GM18505 (cell line): ENCODE measurements around the gene OLFM4.

Experiments used
- ATAC-seq: cut with Tn5 transposase; IDR thresholded peaks from one replicate; pipeline ENCODE4 v1.9.1; 2021; ENCODE audit not compliant: unreplicated experiment
- POLR2A ChIP-seq: IDR thresholded peaks from 4 replicates; pipeline ENCODE4 v1.6.1; 2011; ENCODE audit warnings: borderline replicate concordance; ENCODE audit not compliant: insufficient read depth, insufficient read length; ENCODE audit errors: extremely low read depth

Gene OLFM4

GRCh38 chr13:53064731-53065130, 36.1 kb downstream of the OLFM4 start:
- ATAC-seq = no peak
- no peak for TF ChIP-seq POLR2A

GRCh38 chr13:53066411-53066810, 37.8 kb downstream of the OLFM4 start:
- ATAC-seq = no peak
- no peak for TF ChIP-seq POLR2A

- TF ChIP-seq POLR2A = no peak
- ATAC-seq = no peak
Observed at GRCh38 chr13:53068585-53069520, 40.2 kb downstream of the OLFM4 start.

GRCh38 chr13:53069800-53070199, 41.2 kb downstream of the OLFM4 start:
- no peak for TF ChIP-seq POLR2A
- ATAC-seq = no peak

GRCh38 chr13:53073711-53074110, 45.1 kb downstream of the OLFM4 start:
- ATAC-seq = no peak
- no peak for TF ChIP-seq POLR2A

GRCh38 chr13:53074114-53074513, 45.5 kb downstream of the OLFM4 start:
- ATAC-seq = no peak
- TF ChIP-seq POLR2A = no peak

GRCh38 chr13:53075356-53076041, 46.9 kb downstream of the OLFM4 start:
- ATAC-seq = no peak
- TF ChIP-seq POLR2A = no peak

- ATAC-seq = no peak
- TF ChIP-seq POLR2A = no peak
Observed at GRCh38 chr13:53079691-53080090, 51.1 kb downstream of the OLFM4 start.

- no peak for ATAC-seq
- TF ChIP-seq POLR2A = no peak
Observed at GRCh38 chr13:53088871-53089270, 60.3 kb downstream of the OLFM4 start.

- no peak for ATAC-seq
- TF ChIP-seq POLR2A = no peak
Observed at GRCh38 chr13:53089951-53090350, 61.3 kb downstream of the OLFM4 start.

- TF ChIP-seq POLR2A = no peak
- ATAC-seq = no peak
Observed at GRCh38 chr13:53090461-53090860, 61.8 kb downstream of the OLFM4 start.

GRCh38 chr13:53092931-53093330, 64.3 kb downstream of the OLFM4 start:
- ATAC-seq = no peak
- TF ChIP-seq POLR2A = no peak

GRCh38 chr13:53098455-53098854, 69.8 kb downstream of the OLFM4 start:
- no peak for ATAC-seq
- no peak for TF ChIP-seq POLR2A
